K562 (cell line): ENCODE data around the gene CFAP70.

ENCODE experiments used
- BRF1 ChIP-seq: IDR thresholded peaks from 3 replicates; pipeline ENCODE4 v1.6.1; 2011; ENCODE audit warnings: borderline replicate concordance, mild to moderate bottlenecking; ENCODE audit not compliant: insufficient read length; ENCODE audit errors: extremely low read depth
- DIDO1 ChIP-seq: fragments of 450-650 bp; IDR thresholded peaks from 2 replicates; pipeline ENCODE4 v1.6.1; 2016; ENCODE audit warnings: low read depth, missing biosample characterization, missing genetic modification characterization
- MTA2 ChIP-seq: fragments of 450-650 bp; IDR thresholded peaks from 2 replicates; pipeline ENCODE4 v1.6.1; 2016; ENCODE audit warnings: low read depth
- POLR2AphosphoS5 ChIP-seq: IDR thresholded peaks from 2 replicates; pipeline ENCODE4 v1.6.1; 2011; ENCODE audit warnings: mild to moderate bottlenecking, low read depth, low read length, moderate library complexity; ENCODE audit not compliant: control insufficient read depth, insufficient read depth
- SMAD2 ChIP-seq: fragments of 150-350 bp; IDR thresholded peaks from 2 replicates; pipeline ENCODE4 v1.6.1; 2014; ENCODE audit warnings: low read depth, mild to moderate bottlenecking, low read length
- SNIP1 ChIP-seq: fragments of 450-650 bp; IDR thresholded peaks from 2 replicates; pipeline ENCODE4 v1.7.1; 2017; ENCODE audit warnings: low read depth, mild to moderate bottlenecking
- SREBF1 ChIP-seq: fragments of 150-350 bp; IDR thresholded peaks from 2 replicates; pipeline ENCODE4 v1.6.1; 2014; ENCODE audit warnings: antibody characterized with exemption, low read depth, low read length, borderline replicate concordance
- TAF1 ChIP-seq: IDR thresholded peaks from 2 replicates; pipeline ENCODE4 v1.6.1; 2011; ENCODE audit warnings: mild to moderate bottlenecking, low read length, moderate library complexity; ENCODE audit not compliant: insufficient read depth, control insufficient read depth, severe bottlenecking; ENCODE audit errors: extremely low read depth
- TARDBP ChIP-seq: fragments of 450-650 bp; IDR thresholded peaks from 2 replicates; pipeline ENCODE4 v1.6.1; 2016
- YY1 ChIP-seq, 3 experiments: IDR thresholded peaks; 2 replicates each; pipeline ENCODE4 v1.6.1; 2011; ENCODE audit warnings: low read length in 2 of 3, mild to moderate bottlenecking in 2 of 3, moderate library complexity in 2 of 3, borderline replicate concordance in 1 of 3, control low read depth in 1 of 3, low read depth in 1 of 3; ENCODE audit not compliant: insufficient read depth in 3 of 3, insufficient replicate concordance in 2 of 3, control insufficient read depth in 1 of 3, insufficient read length in 1 of 3; ENCODE audit errors: extremely low read depth in 1 of 3
- ZNF668 ChIP-seq: fragments of 250-450 bp; sonication (Bioruptor Pico); IDR thresholded peaks from 2 replicates; pipeline ENCODE4 v1.8.0; 2022; ENCODE audit warnings: mild to moderate bottlenecking, inconsistent platforms
- TF ChIP-seq, protein P1 (sequence below): fragments of 450-650 bp; IDR thresholded peaks from 2 replicates; pipeline ENCODE4 v1.6.1; 2016; ENCODE audit warnings: low read depth

DNA sequence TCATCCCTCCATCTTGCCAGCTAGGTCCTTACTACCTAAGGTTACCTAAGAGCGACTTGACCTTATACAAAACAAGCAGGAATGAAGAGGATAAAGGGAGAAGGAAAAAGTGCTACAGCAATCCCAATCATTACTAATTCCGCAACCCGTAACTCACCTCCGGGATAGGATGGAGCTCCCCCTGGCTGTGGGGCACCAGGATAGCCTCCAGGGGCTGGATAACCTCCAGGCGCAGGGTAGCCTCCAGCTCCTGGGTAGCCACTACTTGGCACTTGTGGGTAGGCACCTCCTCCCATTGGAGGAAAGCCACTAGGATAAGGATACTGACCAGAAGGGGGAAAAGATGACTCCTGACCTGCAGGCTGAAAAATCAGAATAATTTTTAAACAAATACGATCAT lies 39.4 kb upstream of the CFAP70 start:
- no peak for TF ChIP-seq POLR2AphosphoS5
- no peak for TF ChIP-seq SREBF1
- no peak for TF ChIP-seq ZNF668 (CRISPR knock-in tag)
- no peak for TF ChIP-seq TARDBP
- no peak for TF ChIP-seq YY1 (IDR thresholded peaks at IDR 0.05; ENCODE audit: borderline replicate concordance in 1 of 3, control insufficient read depth in 1 of 3, extremely low read depth in 1 of 3, insufficient read depth in 3 of 3, insufficient read length in 1 of 3, insufficient replicate concordance in 2 of 3, low read depth in 1 of 3, low read length in 2 of 3)
- no peak for TF ChIP-seq TAF1
- TF ChIP-seq DIDO1 (tag) = no peak
- TF ChIP-seq, protein P1, sequence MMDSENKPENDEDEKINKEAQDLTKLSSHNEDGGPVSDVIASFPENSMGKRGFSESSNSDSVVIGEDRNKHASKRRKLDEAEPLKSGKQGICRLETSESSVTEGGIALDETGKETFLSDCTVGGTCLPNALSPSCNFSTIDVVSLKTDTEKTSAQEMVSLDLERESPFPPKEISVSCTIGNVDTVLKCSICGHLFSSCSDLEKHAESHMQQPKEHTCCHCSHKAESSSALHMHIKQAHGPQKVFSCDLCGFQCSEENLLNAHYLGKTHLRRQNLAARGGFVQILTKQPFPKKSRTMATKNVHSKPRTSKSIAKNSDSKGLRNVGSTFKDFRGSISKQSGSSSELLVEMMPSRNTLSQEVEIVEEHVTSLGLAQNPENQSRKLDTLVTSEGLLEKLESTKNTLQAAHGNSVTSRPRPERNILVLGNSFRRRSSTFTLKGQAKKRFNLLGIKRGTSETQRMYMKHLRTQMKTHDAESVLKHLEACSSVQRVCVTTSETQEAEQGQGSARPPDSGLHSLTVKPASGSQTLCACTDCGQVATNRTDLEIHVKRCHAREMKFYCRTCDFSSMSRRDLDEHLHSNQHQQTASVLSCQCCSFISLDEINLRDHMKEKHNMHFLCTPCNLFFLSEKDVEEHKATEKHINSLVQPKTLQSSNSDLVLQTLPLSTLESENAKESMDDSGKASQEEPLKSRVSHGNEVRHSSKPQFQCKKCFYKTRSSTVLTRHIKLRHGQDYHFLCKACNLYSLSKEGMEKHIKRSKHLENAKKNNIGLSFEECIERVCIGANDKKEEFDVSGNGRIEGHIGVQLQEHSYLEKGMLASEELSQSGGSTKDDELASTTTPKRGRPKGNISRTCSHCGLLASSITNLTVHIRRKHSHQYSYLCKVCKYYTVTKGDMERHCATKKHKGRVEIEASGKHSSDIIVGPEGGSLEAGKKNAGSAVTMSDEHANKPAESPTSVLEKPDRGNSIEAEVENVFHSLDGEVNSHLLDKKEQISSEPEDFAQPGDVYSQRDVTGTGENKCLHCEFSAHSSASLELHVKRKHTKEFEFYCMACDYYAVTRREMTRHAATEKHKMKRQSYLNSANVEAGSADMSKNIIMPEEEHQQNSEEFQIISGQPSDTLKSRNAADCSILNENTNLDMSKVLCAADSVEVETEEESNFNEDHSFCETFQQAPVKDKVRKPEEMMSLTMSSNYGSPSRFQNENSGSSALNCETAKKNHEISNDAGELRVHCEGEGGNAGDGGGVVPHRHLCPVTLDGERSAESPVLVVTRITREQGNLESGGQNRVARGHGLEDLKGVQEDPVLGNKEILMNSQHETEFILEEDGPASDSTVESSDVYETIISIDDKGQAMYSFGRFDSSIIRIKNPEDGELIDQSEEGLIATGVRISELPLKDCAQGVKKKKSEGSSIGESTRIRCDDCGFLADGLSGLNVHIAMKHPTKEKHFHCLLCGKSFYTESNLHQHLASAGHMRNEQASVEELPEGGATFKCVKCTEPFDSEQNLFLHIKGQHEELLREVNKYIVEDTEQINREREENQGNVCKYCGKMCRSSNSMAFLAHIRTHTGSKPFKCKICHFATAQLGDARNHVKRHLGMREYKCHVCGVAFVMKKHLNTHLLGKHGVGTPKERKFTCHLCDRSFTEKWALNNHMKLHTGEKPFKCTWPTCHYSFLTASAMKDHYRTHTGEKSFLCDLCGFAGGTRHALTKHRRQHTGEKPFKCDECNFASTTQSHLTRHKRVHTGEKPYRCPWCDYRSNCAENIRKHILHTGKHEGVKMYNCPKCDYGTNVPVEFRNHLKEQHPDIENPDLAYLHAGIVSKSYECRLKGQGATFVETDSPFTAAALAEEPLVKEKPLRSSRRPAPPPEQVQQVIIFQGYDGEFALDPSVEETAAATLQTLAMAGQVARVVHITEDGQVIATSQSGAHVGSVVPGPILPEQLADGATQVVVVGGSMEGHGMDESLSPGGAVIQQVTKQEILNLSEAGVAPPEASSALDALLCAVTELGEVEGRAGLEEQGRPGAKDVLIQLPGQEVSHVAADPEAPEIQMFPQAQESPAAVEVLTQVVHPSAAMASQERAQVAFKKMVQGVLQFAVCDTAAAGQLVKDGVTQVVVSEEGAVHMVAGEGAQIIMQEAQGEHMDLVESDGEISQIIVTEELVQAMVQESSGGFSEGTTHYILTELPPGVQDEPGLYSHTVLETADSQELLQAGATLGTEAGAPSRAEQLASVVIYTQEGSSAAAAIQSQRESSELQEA = no peak
- no peak for TF ChIP-seq BRF1
- TF ChIP-seq SMAD2 = no peak
- TF ChIP-seq SNIP1 = no peak
- TF ChIP-seq MTA2 = no peak
